Heart right ventricle (tissue), 16 donors: ENCODE results near the gene NONO. TPM values are rescaled to one million over a fixed set of nuclear protein-coding genes. Genes with fewer than 3 reads are reported as not detected.
A peak's percentile ranks its signal among the peaks of the same experiment; 100 is the strongest.
"Not testable (repeated sequence)": the region's sequence is repeated elsewhere in the genome, so short reads cannot be mapped to it uniquely, and the experiment has no call there.

ENCODE experiments used
- ATAC-seq, 8 donors: fragments of 200-7000 bp; cut with Tn5 transposase; one replicate each; pipeline ENCODE4 v1.9.1; 2020; ENCODE audit warnings: mild to moderate bottlenecking in 8 of 8, moderate library complexity in 8 of 8, moderate number of reproducible peaks in 1 of 8
- DNase-seq, 2 donors: peaks; one replicate each; pipeline ENCODE4 v3.0.0-alpha.2; 2020
- H3K27ac ChIP-seq, 10 donors: fragments of 200-600 bp; sonication (generic) in 2 of 10; one replicate each; pipeline versions ENCODE4 v1.5.0 to v1.8.0; 2020 to 2022; ENCODE audit warnings: mild to moderate bottlenecking in 3 of 10
- H3K27me3 ChIP-seq, 7 donors: fragments of 200-600 bp; one replicate each; pipeline ENCODE4 v1.8.0; 2021 to 2022; ENCODE audit warnings: mild to moderate bottlenecking in 2 of 7
- H3K36me3 ChIP-seq, 9 donors: fragments of 200-600 bp; sonication (generic) in 1 of 9; one replicate each; pipeline versions ENCODE4 v1.5.0 to v1.8.0; 2020 to 2022; ENCODE audit warnings: mild to moderate bottlenecking in 2 of 9
- H3K4me1 ChIP-seq, 9 donors: fragments of 200-600 bp; sonication (generic) in 1 of 9; one replicate each; pipeline versions ENCODE4 v1.5.0 to v1.8.0; 2020 to 2022; ENCODE audit warnings: mild to moderate bottlenecking in 4 of 9
- H3K4me3 ChIP-seq, 10 donors: fragments of 200-600 bp; sonication (generic) in 2 of 10; one replicate each; pipeline versions ENCODE4 v1.5.0 to v1.8.0; 2020 to 2022; ENCODE audit warnings: mild to moderate bottlenecking in 7 of 10, moderate library complexity in 2 of 10
- H3K9me3 ChIP-seq, 11 donors: fragments of 200-600 bp in 10 of 11; sonication (generic) in 2 of 11; one replicate each; pipeline versions ENCODE4 v1.5.0 to v1.8.0; 2013 to 2022; ENCODE audit warnings: mild to moderate bottlenecking in 2 of 11, control low read depth in 1 of 11, moderate library complexity in 1 of 11
- CTCF ChIP-seq, 9 donors: fragments of 200-600 bp; sonication (generic) in 2 of 9; IDR thresholded peaks; one replicate each; pipeline versions ENCODE4 v1.5.0 to v1.8.0; 2021 to 2022; ENCODE audit warnings: antibody characterized with exemption in 9 of 9, mild to moderate bottlenecking in 5 of 9, moderate library complexity in 1 of 9
- WGBS, 2 donors: extraction: QIAGEN DNeasy Blood & Tissue Kit; methylation state at CpG; one replicate each; pipeline ENCODE4 v1.1.7; 2013; ENCODE audit warnings: inconsistent platforms in 1 of 2; 5-methylcytosine and 5-hydroxymethylcytosine counted together
- intact Hi-C, 10 donors: fragments of 100-400 bp; cut with DNase I; formaldehyde crosslinking; loops; one replicate each; pipeline versions ENCODE4 v1.11.1 to v1.14.2; 2022
- polyA plus RNA-seq, 2 donors: library from polyadenylated mRNA; stranded (reverse); fragments of 200-250 nt; gene quantifications; one replicate each; pipeline ENCODE4 v1.2.3, GENCODE V29; 2013
- total RNA-seq, 10 donors: library from RNA; stranded (reverse); fragmentation: NEBNext Ultra II Directional in 3 of 10; extraction: Animal tissue kit (Norgen Biotek cat#: 25700) in 3 of 10; gene quantifications; one replicate each; pipeline versions ENCODE4 v1.2.1 to v1.2.4, GENCODE V29; 2021 to 2023
- donor health status: Arrhythmogenic right ventricular cardiomyopathy.
- donor health status: ischemic (EF 13 %, LVEDD 7.1; RV severe dilation, severe dysfunction).
- donor health status: healthy with polysubstance abuse.
- donor health status: DM: no; HTN: yes; CAD: no.
- donor health status: DM: no; HTN: no; CAD: no.
- donor health status: ischemic (EF 25% LVEDD 6.9; RV normal size, moderate dysfunction).
- donor health status: ischemic (EF 25% LVEDD 5.7; RV mildly dilated, moderate dysfunction).
- donor health status: healthy.
- donor health status: DM: yes; HTN: yes; CAD: no.
- donor health status: Ischemic cardiomyopathy.
- donor health status: ischemic (EF 35%, LVEDD 5.7; RV mildly dilated, moderate dysfunction).
- donor health status: nonischemic (EF 11% LVEDD 7.7; RV severe dilation, severe dysfunction).
- donor health status: DM: yes; HTN: yes; CAD: no.
- donor health status: PGD.
- donor health status: ischemic (EF 29% LVEDD 5.4; RV normal size, mild dysfunction).
- donor health status: nonischemic (EF 23%, LVEDD 6.1; RV moderate dilation, normal function).

Gene NONO
- total and polyA plus RNA-seq, 12 donors = 55.0 to 145 (median 110) TPM

GRCh38 chrX:71254092-71254963, 29.1 kb upstream of the NONO start, which contains the start of gene ZMYM3:
Gene ZMYM3 (minus strand): TSS chrX:71254140. CDS start chrX:71253255, 885 bp downstream.
- TF ChIP-seq CTCF (IDR thresholded peaks at IDR 0.05) = no peak

GRCh38 chrX:71256051-71256450, 27.4 kb upstream of the NONO start:
- intact Hi-C loops = loop anchor here in 1 of 10 donors (10.0 kb wide), 1 partner anchor 109 kb away; the partner anchor contains the start of gene TAF1
- H3K4me1 ChIP-seq = peaks cover 0 to 14% (median 6%) of the 10 kb centered on the region in 9 donors
- ATAC-seq = no peak
- no peak overlapping the region for H3K4me3 ChIP-seq
- peak overlapping the region in 3 of 10 donors; percentile 87 to 92 (median 89) for H3K27ac ChIP-seq
- no peak for DNase-seq
- 79 to 80% methylated on average over 6 of the region's 6 CpGs for WGBS, 2 donors
- H3K27me3 ChIP-seq = peaks cover 0 to 11% (median 0%) of the 10 kb centered on the region in 7 donors
- no peaks in the 10 kb centered on the region for H3K36me3 ChIP-seq
- no peak for TF ChIP-seq CTCF (IDR thresholded peaks at IDR 0.05)
- H3K9me3 ChIP-seq = no peaks in the 10 kb centered on the region

More at GRCh38 chrX:71254092-71254963, 29.1 kb upstream of the NONO start, which contains the start of gene ZMYM3:
- H3K4me1 ChIP-seq = peaks cover 0 to 14% (median 6%) of the 10 kb centered on the region in 9 donors
- H3K27me3 ChIP-seq = peaks cover 0 to 11% (median 0%) of the 10 kb centered on the region in 7 donors
- peak within 1 kb of the TSS; percentile 79 to 92 (median 87) for H3K27ac ChIP-seq
- WGBS, 2 donors = 0 to 1% methylated on average over 45 to 54 of the region's 54 CpGs
- peaks cover 0 to 14% (median 0%) of the 10 kb centered on the region in 9 donors for H3K36me3 ChIP-seq
- peak within 1 kb of the TSS; percentile 40 to 83 (median 72) for H3K4me3 ChIP-seq
- intact Hi-C loops = loop anchor here in 3 of 10 donors (2.0 to 10.0 kb wide), 4 partner anchors 28 to 113 kb away; partner anchors contain the start of genes TAF1 (in 2 of the 3) and NONO (in 1 of the 3)
- no peaks in the 10 kb centered on the region for H3K9me3 ChIP-seq
- ATAC-seq (peak; percentile 94 to 98 (median 97)), DNase-seq (peak; percentile 84 to 87)

GRCh38 chrX:71256856-71257255, 26.6 kb upstream of the NONO start:
- Histone ChIP-seq H3K27ac (no peak overlapping the region), H3K4me1 (peaks cover 0 to 14% (median 6%) of the 10 kb centered on the region in 9 donors), H3K36me3 (no peaks in the 10 kb centered on the region), H3K27me3 (peaks cover 0 to 11% (median 0%) of the 10 kb centered on the region in 7 donors), H3K4me3 (no peak overlapping the region), H3K9me3 (no peaks in the 10 kb centered on the region)
- no peak for ATAC-seq
- intact Hi-C loops = loop anchor here in 1 of 10 donors (10.0 kb wide), 1 partner anchor 108 kb away; the partner anchor contains the start of gene TAF1
- 90 to 94% methylated on average over 4 of the region's 4 CpGs for WGBS, 2 donors
- TF ChIP-seq CTCF (IDR thresholded peaks at IDR 0.05) = no peak
- DNase-seq = no peak

- intact Hi-C loops, H3K27ac ChIP-seq, H3K4me1 ChIP-seq, ATAC-seq, H3K27me3 ChIP-seq, H3K4me3 ChIP-seq, H3K36me3 ChIP-seq, DNase-seq, H3K9me3 ChIP-seq: not testable (repeated sequence)
Measured at GRCh38 chrX:71268624-71269023, 14.8 kb upstream of the NONO start.
